Peyer's patch (tissue), 4 donors: Measurements from ENCODE around the gene RNF157.
"Not testable (repeated sequence)": the region's sequence is repeated elsewhere in the genome, so short reads cannot be mapped to it uniquely, and the experiment has no call there.

Source experiments
- POLR2A ChIP-seq, 2 donors: fragments of 450-650 bp; IDR thresholded peaks; one replicate each; pipeline ENCODE4 v1.5.1; 2017; ENCODE audit warnings: antibody characterized with exemption in 2 of 2, mild to moderate bottlenecking in 2 of 2, moderate library complexity in 2 of 2
- TF ChIP-seq, protein P1 (sequence below), 6 experiments: fragments of 450-650 bp in 4 of 6; fragments of 200-600 bp in 2 of 6; sonication (generic) in 1 of 6; IDR thresholded peaks; one replicate each; pipeline ENCODE4 v1.5.1; 2017 to 2019; ENCODE audit warnings: antibody characterized with exemption in 6 of 6, mild to moderate bottlenecking in 3 of 6, moderate library complexity in 1 of 6

DNA sequence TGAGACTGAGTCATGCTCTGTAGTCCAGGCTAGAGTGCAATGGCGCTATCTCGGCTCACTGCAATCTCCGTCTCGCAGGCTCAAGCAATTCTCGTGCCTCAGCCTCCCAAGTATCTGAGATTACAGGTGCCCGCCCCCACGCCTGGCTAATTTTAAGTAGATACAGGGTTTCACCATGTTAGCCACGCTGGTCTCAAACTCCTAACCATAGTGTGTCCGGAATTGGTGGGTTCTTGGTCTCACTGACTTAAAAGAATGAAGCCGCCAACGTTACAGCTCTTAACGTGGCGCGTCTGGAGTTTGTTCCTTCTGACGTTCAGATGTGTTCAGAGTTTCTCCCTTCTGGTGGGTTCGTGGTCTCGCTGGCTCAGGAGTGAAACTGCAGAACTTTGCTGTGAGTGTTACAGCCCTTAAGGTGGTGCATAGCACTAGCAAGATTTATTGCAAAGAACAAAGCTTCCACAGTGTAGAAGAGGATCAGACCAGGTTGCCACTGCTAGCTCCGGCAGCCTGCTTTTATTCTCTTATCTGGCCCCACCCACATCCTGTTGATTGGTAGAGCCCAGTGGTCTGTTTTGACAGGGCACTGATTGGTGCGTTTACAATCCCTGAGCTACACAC lies 16.2 kb upstream of the RNF157 start:
- TF ChIP-seq, protein P1, sequence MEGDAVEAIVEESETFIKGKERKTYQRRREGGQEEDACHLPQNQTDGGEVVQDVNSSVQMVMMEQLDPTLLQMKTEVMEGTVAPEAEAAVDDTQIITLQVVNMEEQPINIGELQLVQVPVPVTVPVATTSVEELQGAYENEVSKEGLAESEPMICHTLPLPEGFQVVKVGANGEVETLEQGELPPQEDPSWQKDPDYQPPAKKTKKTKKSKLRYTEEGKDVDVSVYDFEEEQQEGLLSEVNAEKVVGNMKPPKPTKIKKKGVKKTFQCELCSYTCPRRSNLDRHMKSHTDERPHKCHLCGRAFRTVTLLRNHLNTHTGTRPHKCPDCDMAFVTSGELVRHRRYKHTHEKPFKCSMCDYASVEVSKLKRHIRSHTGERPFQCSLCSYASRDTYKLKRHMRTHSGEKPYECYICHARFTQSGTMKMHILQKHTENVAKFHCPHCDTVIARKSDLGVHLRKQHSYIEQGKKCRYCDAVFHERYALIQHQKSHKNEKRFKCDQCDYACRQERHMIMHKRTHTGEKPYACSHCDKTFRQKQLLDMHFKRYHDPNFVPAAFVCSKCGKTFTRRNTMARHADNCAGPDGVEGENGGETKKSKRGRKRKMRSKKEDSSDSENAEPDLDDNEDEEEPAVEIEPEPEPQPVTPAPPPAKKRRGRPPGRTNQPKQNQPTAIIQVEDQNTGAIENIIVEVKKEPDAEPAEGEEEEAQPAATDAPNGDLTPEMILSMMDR (IDR thresholded peaks at IDR 0.05): not testable (repeated sequence)
- TF ChIP-seq POLR2A (IDR thresholded peaks at IDR 0.05): peak; percentile 36 to 59
